Muscle layer of duodenum (tissue), 2 donors: Measurements from ENCODE around the gene KRTAP4-5.
"Not testable (repeated sequence)": the region's sequence is repeated elsewhere in the genome, so short reads cannot be mapped to it uniquely, and the experiment has no call there.

Experiments
- H3K27ac ChIP-seq: one replicate; pipeline ENCODE4 v1.7.0; 2013; ENCODE audit warnings: mild to moderate bottlenecking, low read length
- H3K27me3 ChIP-seq: one replicate; pipeline ENCODE4 v1.7.0; 2013; ENCODE audit warnings: low read depth, mild to moderate bottlenecking, control low read depth, low read length
- H3K36me3 ChIP-seq, 2 donors: one replicate each; pipeline ENCODE4 v1.7.0; 2013; ENCODE audit warnings: low read length in 2 of 2, control low read depth in 1 of 2, mild to moderate bottlenecking in 1 of 2; ENCODE audit not compliant: insufficient read depth in 2 of 2, control insufficient read depth in 1 of 2
- H3K4me1 ChIP-seq, 2 donors: one replicate each; pipeline ENCODE4 v1.7.0; 2013; ENCODE audit warnings: low read length in 2 of 2, mild to moderate bottlenecking in 2 of 2, control low read depth in 1 of 2, moderate library complexity in 1 of 2; ENCODE audit not compliant: insufficient read depth in 2 of 2, control insufficient read depth in 1 of 2
- H3K4me3 ChIP-seq, 2 donors: one replicate each; pipeline ENCODE4 v1.7.0; 2013; ENCODE audit warnings: low read length in 2 of 2, low read depth in 1 of 2, mild to moderate bottlenecking in 1 of 2
- H3K9me3 ChIP-seq, 2 donors: one replicate each; pipeline ENCODE4 v1.7.0; 2013; ENCODE audit warnings: low read length in 2 of 2, control low read depth in 1 of 2, mild to moderate bottlenecking in 1 of 2; ENCODE audit not compliant: control insufficient read depth in 1 of 2
- donor health status: healthy.

The KRTAP4-5 gene

DNA sequence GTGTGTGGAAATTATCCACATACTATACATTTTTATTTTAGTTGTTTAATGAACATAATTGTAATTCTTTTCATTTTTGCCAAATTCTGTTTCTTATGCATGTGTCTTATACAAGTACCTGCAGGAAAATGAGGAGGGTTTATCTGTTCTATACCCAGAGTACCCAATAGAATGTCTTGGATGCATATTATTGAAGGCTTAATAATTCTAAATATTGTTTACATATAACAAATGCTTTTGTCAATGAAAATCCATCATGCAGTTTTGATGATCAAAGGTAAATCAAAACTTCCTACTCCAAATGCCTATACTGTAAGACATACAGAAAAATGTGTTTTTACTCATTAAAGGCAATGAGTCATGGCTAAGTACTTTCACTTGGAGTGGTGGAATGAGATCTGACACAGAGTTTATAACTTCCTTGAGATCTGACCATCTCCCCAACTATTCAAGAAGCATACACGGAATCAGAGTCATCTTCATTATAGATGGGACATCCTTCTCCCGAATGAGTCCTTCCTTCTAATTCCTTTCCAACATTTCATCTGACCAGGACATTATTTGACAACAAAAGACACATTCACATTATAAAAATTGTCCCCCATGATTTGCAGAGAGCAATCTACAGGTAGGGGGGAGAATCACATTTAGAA, 45.1 kb downstream of the KRTAP4-5 start:
- not testable (repeated sequence) for H3K4me1 ChIP-seq, H3K9me3 ChIP-seq, H3K4me3 ChIP-seq, H3K36me3 ChIP-seq, H3K27me3 ChIP-seq, H3K27ac ChIP-seq

DNA sequence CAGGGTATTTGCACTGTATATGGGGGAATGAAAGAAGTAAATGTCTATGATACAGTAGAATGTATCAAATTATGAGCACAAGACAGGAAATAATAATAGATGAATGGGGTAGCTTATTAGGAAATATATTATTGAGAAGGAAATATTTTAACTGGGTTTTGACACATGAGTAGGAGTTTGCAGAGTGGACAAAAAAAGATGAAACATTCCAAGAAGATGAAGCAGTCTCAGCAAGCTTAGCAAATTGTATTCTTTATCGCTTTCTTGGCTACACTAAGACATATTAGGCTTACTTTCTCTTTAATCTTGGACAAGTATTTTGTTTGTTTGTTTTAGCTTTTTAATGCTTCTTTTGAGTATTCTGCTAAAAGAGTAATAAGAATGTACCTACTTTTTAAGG, 45.7 kb downstream of the KRTAP4-5 start:
- Histone ChIP-seq H3K27ac (no peak overlapping the region), H3K4me3 (no peak overlapping the region), H3K36me3 (no peaks in the 10 kb centered on the region), H3K27me3 (no peaks in the 10 kb centered on the region), H3K9me3 (no peaks in the 10 kb centered on the region), H3K4me1 (no peaks in the 10 kb centered on the region)

DNA sequence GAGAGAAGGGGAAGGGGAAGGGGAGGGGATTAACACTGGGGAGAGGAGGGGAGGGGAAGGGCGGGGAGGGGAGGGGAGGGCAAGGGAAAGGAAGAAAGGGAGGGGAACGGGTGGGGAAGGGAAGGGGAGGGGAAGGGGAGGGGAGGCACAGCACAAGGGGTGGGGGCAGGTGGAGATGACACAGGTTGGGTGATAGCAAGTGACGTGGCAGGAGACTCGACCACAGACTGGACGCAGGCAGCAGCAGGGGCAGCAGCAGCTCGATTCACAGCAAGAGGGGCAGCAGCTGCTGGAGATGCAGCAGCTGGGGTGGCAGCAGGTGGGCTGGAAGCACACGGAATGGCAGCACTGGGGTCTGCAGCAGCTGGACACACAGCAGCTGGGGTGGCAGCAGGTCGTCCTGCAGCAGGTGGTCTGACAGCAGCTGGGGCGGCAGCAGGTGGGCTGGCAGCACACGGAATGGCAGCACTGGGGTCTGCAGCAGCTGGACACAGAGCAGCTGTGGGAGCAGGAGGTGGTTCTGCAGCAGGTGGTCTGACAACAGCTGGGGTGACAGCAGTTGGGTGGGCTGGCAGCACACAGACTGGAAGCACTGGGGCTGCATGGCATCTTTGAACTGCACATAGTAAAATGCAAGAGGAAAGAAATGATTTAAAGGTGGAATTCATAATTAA, 47.9 kb downstream of the KRTAP4-5 start, which contains the start of gene KRTAP4-16:
TSS of gene KRTAP4-16 (minus strand) at position 624 of the 674 bp plus-strand sequence. CDS start at position 624, 0 bp downstream.
- Histone ChIP-seq H3K27me3 (no peaks in the 10 kb centered on the region), H3K36me3 (no peaks in the 10 kb centered on the region), H3K4me3 (no peak within 1 kb of the TSS), H3K4me1 (no peaks in the 10 kb centered on the region), H3K9me3 (no peaks in the 10 kb centered on the region), H3K27ac (no peak within 1 kb of the TSS)

DNA sequence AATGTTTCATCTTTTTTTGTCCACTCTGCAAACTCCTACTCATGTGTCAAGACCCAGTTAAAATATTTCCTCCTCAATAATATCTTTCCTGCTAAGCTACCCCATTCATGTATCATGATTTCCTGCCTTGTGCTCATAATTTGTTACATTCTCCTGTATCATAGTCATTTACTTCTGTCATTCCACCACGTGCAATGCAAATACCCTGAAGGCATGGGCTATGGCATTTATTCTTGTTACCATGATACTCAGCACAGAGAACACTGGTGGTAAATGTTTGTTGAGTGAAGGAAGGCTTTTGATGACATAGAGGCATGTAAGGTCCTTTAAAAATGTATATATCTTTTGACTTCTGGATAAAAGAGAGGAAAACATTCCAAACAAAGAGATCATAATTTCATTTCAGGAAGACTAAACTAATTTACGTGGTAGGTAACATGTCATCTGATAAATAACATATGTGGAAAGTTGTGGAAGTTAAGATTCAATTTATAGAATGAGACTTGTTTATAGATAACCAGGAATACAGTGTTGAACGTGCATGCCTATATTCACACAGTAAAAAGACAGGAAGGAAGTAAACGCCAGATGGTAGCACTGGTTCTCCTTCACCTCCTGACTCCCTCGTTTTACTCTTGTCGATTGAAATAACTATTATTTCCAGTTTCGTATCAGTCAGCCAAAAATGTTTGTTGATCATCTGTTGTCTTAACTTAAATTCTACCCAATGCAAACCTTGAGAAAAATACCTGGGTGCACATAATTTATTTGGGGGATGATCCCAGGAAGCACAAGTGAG, 49.7 kb downstream of the KRTAP4-5 start:
- not testable (repeated sequence) for H3K4me3 ChIP-seq, H3K36me3 ChIP-seq, H3K9me3 ChIP-seq, H3K4me1 ChIP-seq, H3K27ac ChIP-seq, H3K27me3 ChIP-seq
